Smooth muscle cell of trachea (primary cell): ENCODE data around the gene MRPS7. TPM values are rescaled to one million over a fixed set of nuclear protein-coding genes. Genes with fewer than 3 reads are reported as not detected.

ENCODE experiments used
- total RNA-seq: library from RNA; depleted of rRNA; stranded (reverse); fragments of >200 nt; gene quantifications from 2 replicates; pipeline ENCODE4 v1.2.1, GENCODE V29; 2014

The MRPS7 gene
- total RNA-seq, result 41.2 and 49.6 TPM in 2 replicates

DNA sequence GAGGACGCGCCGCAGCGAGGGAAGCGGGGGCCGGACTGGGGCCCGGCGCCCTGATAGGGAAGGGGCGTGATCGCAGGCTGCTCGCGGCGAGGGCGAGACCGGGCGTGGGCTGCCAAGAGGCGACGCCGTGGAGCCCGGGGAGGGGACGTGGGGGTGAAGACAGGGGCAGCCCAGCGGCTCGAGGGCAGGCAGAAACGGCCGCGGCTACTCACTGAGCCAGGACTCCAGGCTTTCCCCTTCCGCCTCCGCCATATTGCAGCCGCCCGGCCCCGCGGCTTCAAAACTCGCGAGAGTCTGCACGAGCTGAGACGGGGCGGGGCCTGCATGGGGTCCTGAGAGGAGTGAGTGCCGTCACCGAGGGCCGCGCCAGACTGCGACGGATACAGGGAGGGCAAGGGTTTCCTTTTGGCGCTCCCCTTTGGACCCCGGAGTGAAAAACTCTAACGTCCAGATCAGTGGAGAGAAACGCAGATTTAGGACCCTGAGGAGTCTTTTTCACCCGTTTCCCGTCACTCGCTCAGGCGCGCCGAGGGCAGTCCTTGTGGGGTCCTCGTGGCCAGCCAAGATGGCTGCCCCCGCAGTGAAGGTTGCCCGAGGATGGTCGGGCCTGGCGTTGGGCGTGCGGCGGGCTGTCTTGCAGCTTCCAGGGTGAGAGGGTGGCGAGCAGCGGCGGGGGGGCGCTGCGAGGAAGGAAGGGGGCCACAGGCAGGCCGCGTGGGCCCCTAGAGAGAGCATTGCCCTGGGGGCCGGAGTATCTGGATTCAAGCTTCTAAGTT is at the start of gene MRPS7, which contains the start of gene GGA3:
TSS of gene MRPS7 (plus strand) at position 544 of the 776 bp plus-strand sequence. CDS start at position 566, 22 bp downstream.
TSS of gene GGA3 (minus strand) at position 271 of the 776 bp plus-strand sequence. CDS start at position 252, 19 bp downstream.

DNA sequence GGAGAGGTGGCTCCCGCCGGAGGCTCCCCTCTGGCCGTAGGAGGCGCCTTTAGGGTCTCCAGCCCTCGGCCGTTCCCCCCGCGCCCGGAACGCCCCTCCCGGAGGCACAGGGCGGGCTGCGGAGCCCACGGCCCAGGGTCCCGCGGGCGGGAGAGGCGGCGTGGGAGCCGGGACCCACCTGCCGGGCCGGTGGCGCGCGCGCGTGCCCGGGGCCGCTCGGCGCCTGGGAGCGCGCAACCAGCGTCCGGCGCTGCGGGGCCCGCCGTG is 9.2 kb downstream of the MRPS7 start, which contains the start of gene MIF4GD:
TSS of gene MIF4GD (minus strand) at position 266 of the 267 bp plus-strand sequence. CDS start 1,036 bp downstream, outside the sequence.

DNA sequence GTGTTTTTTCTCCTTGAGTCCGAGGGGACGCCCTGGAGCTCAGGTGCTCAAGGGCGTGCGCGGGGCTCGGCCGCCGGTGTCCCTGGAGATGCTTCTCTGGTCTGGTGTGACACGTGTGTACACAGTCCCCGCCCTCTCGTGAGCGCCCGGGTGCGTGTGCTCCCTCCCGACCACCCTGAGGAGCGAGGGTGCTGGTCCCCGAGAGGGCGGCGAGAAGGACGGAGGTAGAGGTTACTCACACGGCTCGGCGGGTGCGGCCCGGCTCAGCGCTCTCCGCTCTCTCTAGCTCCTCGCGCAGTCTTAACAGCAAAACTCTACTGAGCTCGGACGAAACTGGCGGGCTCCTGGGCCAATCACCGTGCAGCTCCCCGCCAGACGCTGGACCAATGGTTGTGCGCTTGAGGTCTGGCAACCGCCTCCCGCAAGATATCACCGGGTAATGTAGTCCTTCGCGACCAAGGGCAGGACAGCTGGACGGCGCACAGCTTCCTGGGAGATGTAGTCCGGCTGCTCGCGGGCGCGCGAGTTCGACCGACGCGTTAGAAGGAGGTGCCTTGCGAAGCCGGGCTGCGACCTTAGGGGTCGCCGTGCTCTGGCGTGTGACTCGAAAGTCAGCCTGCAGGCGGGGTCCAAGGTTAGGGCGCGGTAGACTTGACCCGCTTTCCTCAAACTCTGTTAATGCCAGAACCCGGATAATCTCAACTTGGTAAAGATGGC is 27.6 kb downstream of the MRPS7 start, which contains the start of gene SLC25A19:
TSS of gene SLC25A19 (minus strand) at position 319 of the 717 bp plus-strand sequence. CDS start 2,669 bp downstream, outside the sequence.

Other genes with a start within 250 kb of the MRPS7 start
- 22.8 and 46.1 TPM in 2 replicates for gene MRPL58, start 249.2 kb upstream of the MRPS7 start, total RNA-seq
- gene ATP5PD, start 214.9 kb upstream of the MRPS7 start, total RNA-seq, result 279 and 530 TPM in 2 replicates
- gene KCTD2, start 214.7 kb upstream of the MRPS7 start, total RNA-seq, result 20.5 and 27.3 TPM in 2 replicates
- 9.2 and 27.8 TPM in 2 replicates for gene SLC16A5, start 173.9 kb upstream of the MRPS7 start, total RNA-seq
- gene ARMC7, start 151.9 kb upstream of the MRPS7 start, total RNA-seq, result 2.9 and 5.3 TPM in 2 replicates
- gene NT5C, start 130.1 kb upstream of the MRPS7 start, total RNA-seq, result 32.1 and 80.4 TPM in 2 replicates
- gene JPT1, start 107.4 kb upstream of the MRPS7 start, total RNA-seq, result 55.7 and 168 TPM in 2 replicates
- gene SUMO2, start 78.9 kb upstream of the MRPS7 start, total RNA-seq, result 113 and 134 TPM in 2 replicates
- gene NUP85, start 56.2 kb upstream of the MRPS7 start, total RNA-seq, result 18.9 and 35.2 TPM in 2 replicates
- 16.9 and 18.5 TPM in 2 replicates for gene GGA3, start 273 bp upstream of the MRPS7 start, total RNA-seq
- gene MIF4GD, start 9.4 kb downstream of the MRPS7 start, total RNA-seq, result 5.8 and 6.9 TPM in 2 replicates
- 5.3 and 5.5 TPM in 2 replicates for gene SLC25A19, start 27.6 kb downstream of the MRPS7 start, total RNA-seq
- gene GRB2, start 143.8 kb downstream of the MRPS7 start, total RNA-seq, result 74.9 and 86.8 TPM in 2 replicates
- gene TMEM94, start 194.8 kb downstream of the MRPS7 start, total RNA-seq, result 37.2 and 53.6 TPM in 2 replicates